Activated naive CD8-positive, alpha-beta T cell treated with anti-CD3 and anti-CD28 coated beads, Interleukin-2, amount 10 ng/mL, durations not matched to agents 7 days and 5 days (primary cell): ENCODE data around the gene SLC19A2. TPM values are rescaled to one million over a fixed set of nuclear protein-coding genes. Genes with fewer than 3 reads are reported as not detected.
A peak's percentile ranks its signal among the peaks of the same experiment; 100 is the strongest.

Experiments used
- ATAC-seq: fragments of 150-1000 bp; cut with Tn5 transposase; one replicate; pipeline ENCODE4 v1.10.0; 2021; ENCODE audit warnings: low read depth, moderate library complexity
- POLR2A ChIA-PET: fragments of 350-600 bp; sonication (Branson Sonifier 250); formaldehyde crosslinking; loops from one replicate; lab custom pipeline; 2021; ENCODE audit warnings: antibody characterized with exemption; lab: Charles Lee
- DNase-seq: peaks from one replicate; pipeline ENCODE4 v3.0.0; 2021
- H3K27ac Mint-ChIP-seq: one replicate; pipeline ENCODE4 v1.8.0; 2022; ENCODE audit warnings: mild to moderate bottlenecking, mixed read lengths
- H3K27me3 Mint-ChIP-seq: one replicate; pipeline ENCODE4 v1.8.0; 2022; ENCODE audit warnings: mild to moderate bottlenecking, moderate library complexity, mixed read lengths
- H3K36me3 Mint-ChIP-seq: one replicate; pipeline ENCODE4 v1.8.0; 2021; ENCODE audit warnings: mild to moderate bottlenecking, mixed read lengths
- H3K4me1 Mint-ChIP-seq: one replicate; pipeline ENCODE4 v1.8.0; 2021; ENCODE audit warnings: mixed read lengths
- H3K4me3 Mint-ChIP-seq: one replicate; pipeline ENCODE4 v1.8.0; 2022; ENCODE audit warnings: mild to moderate bottlenecking, moderate library complexity, mixed read lengths
- H3K9me3 Mint-ChIP-seq: one replicate; pipeline ENCODE4 v1.8.0; 2021; ENCODE audit warnings: mixed read lengths
- total RNA-seq, 2 experiments: library from RNA; stranded (reverse); gene quantifications; one replicate each; pipeline ENCODE4 v1.2.3, GENCODE V29; 2021

SLC19A2 gene
- total RNA-seq, 2 experiments from 2014 or later, result 4.8 to 5.0 TPM

DNA sequence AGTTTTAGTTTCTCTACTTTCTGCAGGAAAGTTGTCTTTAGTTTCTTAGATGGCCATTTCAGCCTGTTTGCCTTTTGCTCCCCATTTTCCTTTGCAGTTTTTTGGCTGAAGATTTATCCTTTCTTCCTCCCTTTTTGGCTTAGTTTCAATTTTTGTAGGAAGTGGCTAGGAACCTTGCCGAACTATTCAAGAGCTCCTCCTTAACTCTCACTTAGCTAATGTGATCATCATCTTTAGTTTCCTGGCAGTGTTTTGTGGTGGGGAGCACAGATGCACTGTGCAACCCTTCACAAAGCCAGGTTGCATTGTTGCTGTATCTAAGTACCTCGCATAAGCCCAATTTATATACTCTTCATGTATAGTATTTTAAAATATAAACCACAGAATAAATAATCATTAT is 29.7 kb downstream of the SLC19A2 start:
- POLR2A ChIA-PET, result no interaction called here
- ATAC-seq, result no peak
- no peak for DNase-seq
- H3K9me3 Mint-ChIP-seq, result peaks cover 7% of the 10 kb centered on the region
- H3K36me3 Mint-ChIP-seq, result peaks cover 11% of the 10 kb centered on the region
- no peak overlapping the region for H3K4me3 Mint-ChIP-seq
- peaks cover 10% of the 10 kb centered on the region for H3K27me3 Mint-ChIP-seq
- H3K4me1 Mint-ChIP-seq, result peaks cover 15% of the 10 kb centered on the region
- no peak overlapping the region for H3K27ac Mint-ChIP-seq

DNA sequence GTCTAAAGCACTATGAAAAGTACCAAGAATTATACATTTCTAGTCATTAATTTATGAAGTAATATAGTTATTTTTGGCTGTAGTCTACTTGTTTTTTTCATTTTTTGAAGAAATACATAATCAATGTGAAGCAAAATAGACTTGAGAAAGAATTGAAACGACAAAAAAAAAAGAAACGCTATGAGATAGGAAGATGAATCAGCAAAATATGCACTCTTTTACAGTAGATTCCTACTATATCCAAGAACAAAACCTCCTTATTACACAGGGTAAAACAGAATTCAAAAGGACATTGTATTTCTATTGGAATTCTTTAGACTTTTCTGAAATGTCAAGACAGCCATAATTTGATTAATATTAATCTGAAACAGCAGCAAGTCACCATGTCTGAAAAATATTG is 32.8 kb downstream of the SLC19A2 start:
- Mint-ChIP-seq H3K4me1 (peaks cover 5% of the 10 kb centered on the region), H3K27ac (no peak overlapping the region), H3K9me3 (peaks cover 7% of the 10 kb centered on the region), H3K36me3 (peaks cover 11% of the 10 kb centered on the region), H3K4me3 (no peak overlapping the region), H3K27me3 (peaks cover 7% of the 10 kb centered on the region)
- ATAC-seq (no peak), DNase-seq (no peak)
- POLR2A ChIA-PET, result no interaction called here

DNA sequence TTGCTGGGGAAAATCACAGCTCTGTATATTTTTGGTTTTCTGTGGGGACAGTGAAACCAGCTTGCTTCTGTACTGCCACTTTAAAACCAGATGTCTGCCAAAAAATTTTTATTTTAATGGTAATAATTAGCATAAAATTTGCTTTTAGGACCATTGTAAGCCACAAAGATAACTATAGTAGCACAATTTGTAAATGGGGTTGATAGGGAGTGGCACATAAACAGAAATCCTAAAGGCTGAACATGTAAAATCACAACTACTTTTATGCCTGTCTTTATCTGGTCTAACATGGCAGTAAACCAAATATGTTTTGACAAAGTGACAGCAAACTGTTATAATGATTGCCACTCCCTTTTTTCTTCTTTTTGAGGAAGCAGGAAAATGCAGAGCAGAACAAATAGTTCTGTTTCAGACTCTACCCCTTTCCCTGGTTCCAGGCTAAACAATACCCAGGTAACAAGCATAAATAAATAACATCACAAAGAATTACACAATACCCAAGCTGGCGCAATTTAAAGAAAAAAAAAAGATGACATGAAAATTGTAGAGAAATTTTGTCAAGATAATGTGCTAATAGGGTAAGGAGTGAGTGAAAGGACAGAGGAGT is 34.4 kb downstream of the SLC19A2 start:
- DNase-seq (no peak), ATAC-seq (no peak)
- Mint-ChIP-seq H3K9me3 (peaks cover 2% of the 10 kb centered on the region), H3K27me3 (peaks cover 14% of the 10 kb centered on the region), H3K4me3 (no peak overlapping the region), H3K4me1 (peaks cover 5% of the 10 kb centered on the region), H3K36me3 (peaks cover 4% of the 10 kb centered on the region), H3K27ac (no peak overlapping the region)
- POLR2A ChIA-PET, result no interaction called here

DNA sequence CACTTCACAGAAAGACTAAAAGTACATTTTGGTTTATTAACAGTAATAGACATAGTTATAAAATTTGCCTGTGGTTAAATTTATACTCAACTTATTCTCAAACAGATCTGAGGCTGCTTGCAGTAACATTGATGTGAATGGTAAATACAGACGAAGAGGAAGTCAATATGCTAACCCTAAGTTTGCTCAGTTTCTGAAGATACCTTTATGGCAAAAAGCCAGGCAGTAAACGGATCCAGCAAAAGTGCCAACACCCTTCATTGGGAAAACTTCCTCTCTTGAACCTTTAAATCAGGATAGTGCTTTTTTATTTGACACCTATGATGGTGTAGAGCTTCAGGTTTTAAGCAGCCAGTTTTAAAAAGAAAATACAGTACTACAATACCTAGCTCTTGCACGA is 41.8 kb downstream of the SLC19A2 start:
- H3K27me3 Mint-ChIP-seq, result peaks cover 35% of the 10 kb centered on the region
- H3K4me3 Mint-ChIP-seq, result no peak overlapping the region

DNA sequence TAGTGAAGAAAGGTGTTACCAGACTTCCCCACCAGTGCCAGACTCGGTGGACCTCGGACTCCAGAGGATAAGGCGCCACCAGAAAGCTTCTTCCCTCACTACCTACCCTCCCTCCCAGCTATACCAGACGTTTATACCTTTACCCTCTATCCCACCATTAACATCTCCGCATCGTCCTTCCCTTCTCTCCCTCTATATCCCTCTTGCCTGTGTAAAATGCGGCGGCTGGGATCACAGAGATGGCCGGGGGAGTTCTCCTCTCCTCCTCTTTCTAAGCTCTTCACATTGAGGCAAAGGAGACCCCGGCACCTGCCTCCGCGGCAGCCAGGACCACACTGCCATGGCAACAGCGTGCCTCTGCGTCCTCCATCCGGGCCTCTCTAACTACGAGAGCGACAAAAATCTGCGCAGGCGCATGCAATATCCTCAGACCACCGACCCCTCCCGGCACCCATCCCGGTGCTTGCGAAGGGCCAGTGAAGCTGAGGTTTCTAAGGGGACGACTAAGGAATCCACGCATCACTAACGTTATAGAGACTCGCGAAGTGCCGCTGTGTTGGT is 58.6 kb downstream of the SLC19A2 start, which contains the start of gene CCDC181:
Gene CCDC181 (minus strand): TSS at position 394 of the 561 bp plus-strand sequence. CDS start 2,547 bp downstream, outside the sequence.
- H3K27ac Mint-ChIP-seq, result no peak within 1 kb of the TSS
- H3K9me3 Mint-ChIP-seq, result peaks cover 2% of the 10 kb centered on the region
- H3K36me3 Mint-ChIP-seq, result no peaks in the 10 kb centered on the region
- DNase-seq, result peak; percentile 70
- POLR2A ChIA-PET, result interaction anchor here (0.6 to 1.8 kb wide), 2 partner anchors 59 to 437 kb away, joined by 3 to 6 read pairs; partner anchors contain the start of genes BLZF1 and NME7
- H3K4me3 Mint-ChIP-seq, result peak within 1 kb of the TSS; percentile 92
- peaks cover 72% of the 10 kb centered on the region for H3K27me3 Mint-ChIP-seq
- peak; percentile 99 for ATAC-seq
- H3K4me1 Mint-ChIP-seq, result peaks cover 3% of the 10 kb centered on the region

More for the DNA sequence above, 41.8 kb downstream of the SLC19A2 start:
- Mint-ChIP-seq H3K9me3 (no peaks in the 10 kb centered on the region), H3K36me3 (no peaks in the 10 kb centered on the region), H3K27ac (no peak overlapping the region), H3K4me1 (no peaks in the 10 kb centered on the region)
- ATAC-seq (no peak), DNase-seq (no peak)
- POLR2A ChIA-PET, result no interaction called here

DNA sequence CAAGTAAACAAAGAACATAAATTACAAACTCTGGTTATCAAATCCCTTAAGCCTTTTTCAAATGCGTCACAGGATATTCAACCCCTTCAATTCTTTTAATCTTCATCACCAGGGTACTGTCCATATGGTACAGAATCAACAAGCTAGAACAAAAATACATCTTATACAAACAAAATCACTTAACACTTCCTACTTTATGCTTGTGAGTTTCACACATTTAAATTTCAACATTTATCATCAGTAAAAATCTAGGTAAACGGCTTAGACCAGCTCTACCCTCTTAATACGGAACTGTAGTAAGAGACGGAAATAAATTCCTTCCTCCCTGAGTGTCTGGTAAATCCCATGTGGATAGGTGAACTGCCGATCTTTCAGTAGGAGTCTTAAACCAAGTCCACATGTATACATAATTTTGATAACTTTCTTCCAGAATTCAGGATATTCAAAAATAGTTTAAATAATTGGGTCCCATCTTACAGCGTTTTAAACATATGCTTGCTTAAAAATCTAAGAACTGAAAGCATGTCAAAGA is 59.5 kb downstream of the SLC19A2 start:
- no peak for ATAC-seq
- Mint-ChIP-seq H3K27me3 (peaks cover 69% of the 10 kb centered on the region), H3K9me3 (peaks cover 2% of the 10 kb centered on the region), H3K27ac (no peak overlapping the region), H3K36me3 (no peaks in the 10 kb centered on the region), H3K4me1 (peaks cover 3% of the 10 kb centered on the region), H3K4me3 (no peak overlapping the region)
- POLR2A ChIA-PET, result interaction anchor here (1.8 kb wide), 1 partner anchor 58 kb away, joined by 6 read pairs; the partner anchor contains the start of genes BLZF1 and NME7
- no peak for DNase-seq

GRCh38 chr1:169421309-169421708 is 64.4 kb downstream of the SLC19A2 start:
- DNase-seq (no peak), ATAC-seq (no peak)
- H3K9me3 Mint-ChIP-seq, result no peaks in the 10 kb centered on the region
- no peak overlapping the region for H3K27ac Mint-ChIP-seq
- H3K4me3 Mint-ChIP-seq, result no peak overlapping the region
- no peaks in the 10 kb centered on the region for H3K36me3 Mint-ChIP-seq
- POLR2A ChIA-PET, result no interaction called here
- no peaks in the 10 kb centered on the region for H3K4me1 Mint-ChIP-seq
- peaks cover 44% of the 10 kb centered on the region for H3K27me3 Mint-ChIP-seq

DNA sequence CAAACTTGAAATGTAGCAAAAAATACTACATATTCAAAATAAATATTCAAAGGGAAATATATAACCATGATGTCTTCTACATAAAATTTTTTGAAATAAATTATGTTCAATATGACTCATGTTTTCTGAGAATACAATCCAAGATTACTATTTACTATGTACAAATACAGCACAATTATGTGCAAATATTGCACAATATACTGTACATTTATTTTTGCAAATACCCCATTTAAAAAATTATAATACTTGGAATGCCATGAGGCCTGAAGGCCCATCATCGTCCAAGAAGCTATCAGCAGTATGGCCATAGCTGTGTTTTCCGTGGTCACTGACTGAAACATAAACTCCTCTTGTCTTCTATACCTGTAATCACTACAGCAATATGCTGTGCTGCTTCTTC is 70.8 kb downstream of the SLC19A2 start:
- POLR2A ChIA-PET, result no interaction called here
- no peaks in the 10 kb centered on the region for H3K4me1 Mint-ChIP-seq
- ATAC-seq, result no peak
- H3K27me3 Mint-ChIP-seq, result peaks cover 12% of the 10 kb centered on the region
- H3K9me3 Mint-ChIP-seq, result peaks cover 12% of the 10 kb centered on the region
- DNase-seq, result no peak
- no peaks in the 10 kb centered on the region for H3K36me3 Mint-ChIP-seq
- no peak overlapping the region for H3K4me3 Mint-ChIP-seq
- H3K27ac Mint-ChIP-seq, result no peak overlapping the region

Other genes starting within 250 kb of the SLC19A2 start
- 10 to 100 TPM; 14.7 to 24.7 TPM for gene NME7, start 118.1 kb downstream of the SLC19A2 start, total RNA-seq
- 10 to 100 TPM; 31.6 to 33.5 TPM for gene BLZF1, start 117.7 kb downstream of the SLC19A2 start, total RNA-seq
- not detected for gene CCDC181, start 58.5 kb downstream of the SLC19A2 start, total RNA-seq
- 1 to 10 TPM in 1 of 2 experiments, under 1 TPM in 1; 0.99 to 1.3 TPM for gene F5, start 100.5 kb upstream of the SLC19A2 start, total RNA-seq
- under 1 TPM; 0.45 to 0.83 TPM for gene SELP, start 144.2 kb upstream of the SLC19A2 start, total RNA-seq
- 100 to 1,000 TPM; 130 to 135 TPM for gene SELL, start 225.7 kb upstream of the SLC19A2 start, total RNA-seq
- gene SELE, start 248.1 kb upstream of the SLC19A2 start, total RNA-seq, result not detected